Activated B cell treated with CpG ODN at 0.5 μM for 24 hours (primary cell): ENCODE measurements around the gene COPG1. TPM values are rescaled to one million over a fixed set of nuclear protein-coding genes. Genes with fewer than 3 reads are reported as not detected.

ENCODE experiments used
- ATAC-seq: fragments of 200-7000 bp; cut with Tn5 transposase; one replicate; pipeline ENCODE4 v1.10.0; 2021; ENCODE audit warnings: low read depth, mild to moderate bottlenecking, moderate library complexity
- CTCF ChIA-PET: fragments of 350-600 bp; sonication (Branson Sonifier 250); formaldehyde crosslinking; loops from one replicate; lab custom pipeline; 2021; ENCODE audit warnings: antibody characterized with exemption; lab: Charles Lee
- POLR2A ChIA-PET: fragments of 350-600 bp; sonication (Branson Sonifier 250); formaldehyde crosslinking; loops from one replicate; lab custom pipeline; 2021; ENCODE audit warnings: antibody characterized with exemption; lab: Charles Lee
- DNase-seq: peaks from one replicate; pipeline ENCODE4 v3.0.0; 2022
- H3K27ac Mint-ChIP-seq: one replicate; pipeline ENCODE4 v1.8.0; 2020; ENCODE audit warnings: mixed read lengths
- H3K27me3 Mint-ChIP-seq: one replicate; pipeline ENCODE4 v1.8.0; 2021; ENCODE audit warnings: mixed read lengths
- H3K36me3 Mint-ChIP-seq: one replicate; pipeline ENCODE4 v1.8.0; 2021; ENCODE audit warnings: low read depth, mixed read lengths
- H3K4me1 Mint-ChIP-seq: one replicate; pipeline ENCODE4 v1.8.0; 2021; ENCODE audit warnings: mixed read lengths
- H3K4me3 Mint-ChIP-seq: one replicate; pipeline ENCODE4 v1.8.0; 2020; ENCODE audit warnings: mild to moderate bottlenecking, mixed read lengths
- H3K9me3 Mint-ChIP-seq: one replicate; pipeline ENCODE4 v1.8.0; 2020; ENCODE audit warnings: mixed read lengths
- intact Hi-C: fragments of 100-400 bp; cut with micrococcal nuclease; formaldehyde crosslinking; loops from one replicate; pipeline ENCODE4 v1.15.1; 2024
- total RNA-seq: library from RNA; stranded (reverse); gene quantifications from 2 replicates; pipeline ENCODE4 v1.2.3, GENCODE V29; 2022
- TF ChIP-seq, protein P1 (sequence below): fragments of 200-600 bp; IDR thresholded peaks from one replicate; pipeline ENCODE4 v1.8.0; 2022; ENCODE audit warnings: antibody characterized with exemption, mild to moderate bottlenecking

COPG1 gene
- 92.2 and 101 TPM in 2 replicates for total RNA-seq

GRCh38 chr3:129249284-129250065 lies at the start of gene COPG1:
COPG1 (plus strand) TSS chr3:129249606; CDS start chr3:129249710, 104 bp downstream.
- intact Hi-C loops: loop anchor here (1.0 to 5.0 kb wide), 8 partner anchors 27 to 632 kb away; partner anchors contain the start of genes ACAD9, ISY1 and RAB43
- Mint-ChIP-seq H3K4me1 (peaks cover 26% of the 10 kb centered on the region), H3K27me3 (no peaks in the 10 kb centered on the region), H3K36me3 (peaks cover 40% of the 10 kb centered on the region), H3K9me3 (no peaks in the 10 kb centered on the region), H3K27ac (peak within 1 kb of the TSS; percentile 89), H3K4me3 (peak within 1 kb of the TSS; percentile 92)
- TF ChIP-seq, protein P1, sequence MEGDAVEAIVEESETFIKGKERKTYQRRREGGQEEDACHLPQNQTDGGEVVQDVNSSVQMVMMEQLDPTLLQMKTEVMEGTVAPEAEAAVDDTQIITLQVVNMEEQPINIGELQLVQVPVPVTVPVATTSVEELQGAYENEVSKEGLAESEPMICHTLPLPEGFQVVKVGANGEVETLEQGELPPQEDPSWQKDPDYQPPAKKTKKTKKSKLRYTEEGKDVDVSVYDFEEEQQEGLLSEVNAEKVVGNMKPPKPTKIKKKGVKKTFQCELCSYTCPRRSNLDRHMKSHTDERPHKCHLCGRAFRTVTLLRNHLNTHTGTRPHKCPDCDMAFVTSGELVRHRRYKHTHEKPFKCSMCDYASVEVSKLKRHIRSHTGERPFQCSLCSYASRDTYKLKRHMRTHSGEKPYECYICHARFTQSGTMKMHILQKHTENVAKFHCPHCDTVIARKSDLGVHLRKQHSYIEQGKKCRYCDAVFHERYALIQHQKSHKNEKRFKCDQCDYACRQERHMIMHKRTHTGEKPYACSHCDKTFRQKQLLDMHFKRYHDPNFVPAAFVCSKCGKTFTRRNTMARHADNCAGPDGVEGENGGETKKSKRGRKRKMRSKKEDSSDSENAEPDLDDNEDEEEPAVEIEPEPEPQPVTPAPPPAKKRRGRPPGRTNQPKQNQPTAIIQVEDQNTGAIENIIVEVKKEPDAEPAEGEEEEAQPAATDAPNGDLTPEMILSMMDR: no peak
- ATAC-seq (peak; percentile 87), DNase-seq (peak; percentile 87)
- POLR2A ChIA-PET: interaction anchor here (0.6 to 2.6 kb wide), 31 partner anchors 10 to 371 kb away, joined by 3 to 33 read pairs (median 4); partner anchors contain the start of genes CNBP, HMCES, ISY1 and RAB43
- CTCF ChIA-PET: interaction anchor here (0.9 to 1.8 kb wide), 7 partner anchors 23 to 279 kb away, joined by 3 to 11 read pairs (median 6); a partner anchor contains a TSS

DNA sequence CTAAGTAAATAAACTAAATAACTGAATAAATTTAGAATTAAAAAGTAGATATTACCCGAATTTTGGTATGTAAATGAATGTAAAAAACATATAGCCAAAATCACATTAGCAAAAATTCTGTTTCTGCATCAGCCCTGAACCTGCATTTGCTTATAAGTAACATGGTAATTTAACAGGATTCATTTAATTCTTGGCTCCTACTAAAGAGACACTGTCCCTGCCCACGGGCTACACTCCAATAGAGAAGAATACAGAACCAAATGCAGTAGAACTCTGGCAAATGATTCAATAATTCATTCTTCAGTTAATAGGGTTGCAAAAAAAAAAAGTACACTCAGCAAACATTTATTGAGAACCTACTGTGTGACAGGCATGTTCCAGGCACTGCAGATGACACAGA lies 44.9 kb upstream of the COPG1 start:
- ATAC-seq: no peak
- no peaks in the 10 kb centered on the region for H3K36me3 Mint-ChIP-seq
- intact Hi-C loops: no loop called here
- H3K4me3 Mint-ChIP-seq: no peak overlapping the region
- H3K9me3 Mint-ChIP-seq: no peaks in the 10 kb centered on the region
- ChIA-PET CTCF (no interaction called here), POLR2A (no interaction called here)
- H3K4me1 Mint-ChIP-seq: no peaks in the 10 kb centered on the region
- DNase-seq: no peak
- TF ChIP-seq, protein P1: no peak
- H3K27me3 Mint-ChIP-seq: no peaks in the 10 kb centered on the region
- no peak overlapping the region for H3K27ac Mint-ChIP-seq

- intact Hi-C loops: no loop called here
- ChIA-PET POLR2A (no interaction called here), CTCF (no interaction called here)
- Mint-ChIP-seq H3K36me3 (no peaks in the 10 kb centered on the region), H3K27ac (no peak overlapping the region), H3K4me1 (no peaks in the 10 kb centered on the region), H3K4me3 (no peak overlapping the region), H3K9me3 (no peaks in the 10 kb centered on the region), H3K27me3 (peaks cover 2% of the 10 kb centered on the region)
- ATAC-seq: no peak
- no peak for DNase-seq
- TF ChIP-seq, protein P1: no peak
These were observed 44.1 kb upstream of the COPG1 start for GRCh38 chr3:129205109-129205832.

DNA sequence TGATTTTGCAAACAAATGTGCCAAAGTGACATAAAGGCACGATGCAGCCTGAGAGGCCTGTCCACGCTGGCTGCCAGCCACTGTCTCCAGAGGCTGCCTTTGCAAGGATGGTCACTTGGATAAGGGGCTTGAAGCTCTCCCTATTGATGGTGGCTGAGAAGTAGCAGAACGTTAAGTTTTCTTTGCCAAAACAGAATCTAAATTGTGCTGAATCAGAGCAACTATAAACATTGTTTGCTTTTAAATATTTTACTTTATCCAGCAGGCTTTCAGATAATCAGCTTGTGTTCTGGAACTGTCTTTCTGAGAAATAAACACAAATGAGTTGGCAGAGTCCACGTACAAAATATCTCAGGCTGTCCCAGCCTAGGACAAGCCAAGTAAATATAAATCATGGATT lies 41.9 kb upstream of the COPG1 start:
- ATAC-seq (no peak), DNase-seq (no peak)
- Mint-ChIP-seq H3K9me3 (no peaks in the 10 kb centered on the region), H3K4me1 (no peaks in the 10 kb centered on the region), H3K36me3 (no peaks in the 10 kb centered on the region), H3K27me3 (peaks cover 3% of the 10 kb centered on the region), H3K27ac (no peak overlapping the region), H3K4me3 (no peak overlapping the region)
- ChIA-PET POLR2A (no interaction called here), CTCF (no interaction called here)
- intact Hi-C loops: no loop called here
- TF ChIP-seq, protein P1: no peak

- CTCF ChIA-PET: no interaction called here
- H3K4me1 Mint-ChIP-seq: no peaks in the 10 kb centered on the region
These were observed 38.1 kb upstream of the COPG1 start for GRCh38 chr3:129211345-129211744.

More at GRCh38 chr3:129211345-129211744, 38.1 kb upstream of the COPG1 start:
- TF ChIP-seq, protein P1: no peak
- ATAC-seq (no peak), DNase-seq (no peak)
- intact Hi-C loops: no loop called here
- Mint-ChIP-seq H3K27me3 (peaks cover 3% of the 10 kb centered on the region), H3K4me3 (no peak overlapping the region), H3K9me3 (no peaks in the 10 kb centered on the region), H3K27ac (no peak overlapping the region), H3K36me3 (no peaks in the 10 kb centered on the region)
- POLR2A ChIA-PET: no interaction called here
